HepG2 (cell line): ENCODE measurements around the gene CCDC7. TPM values are rescaled to one million over a fixed set of nuclear protein-coding genes. Genes with fewer than 3 reads are reported as not detected.

ENCODE experiments used
- ATAC-seq: fragments of 200-7000 bp; cut with Tn5 transposase; 3 replicates; pipeline ENCODE4 v1.9.1; 2020; ENCODE audit warnings: mild to moderate bottlenecking, moderate library complexity
- BruUV-seq: library from RNA; stranded (reverse); fragments of 400-500 nt; replicated peaks from 2 replicates; lab custom pipeline; 2021; lab: Mats Ljungman, UMichigan
- CTCF ChIA-PET: fragments of 300-600 bp; formaldehyde crosslinking; extraction: SDS; loops from one replicate; lab custom pipeline; 2021; ENCODE audit warnings: low total read pairs, inconsistent platforms, low intra/inter-chr PET ratio; lab: Yijun Ruan, JAX
- POLR2A ChIA-PET: fragments of 350-600 bp; sonication (Branson Sonifier 250); formaldehyde crosslinking; loops from one replicate; lab custom pipeline; 2020; ENCODE audit warnings: antibody characterized with exemption, inconsistent platforms; lab: Yijun Ruan, JAX
- DNase-seq: peaks from one replicate; pipeline ENCODE4 v3.0.0-alpha.2; 2015; ENCODE audit warnings: low spot score
- FAIRE-seq: peaks from 3 replicates; lab custom pipeline; 2011; peaks lifted over from hg19 to GRCh38; lab: Jason Lieb, UNC
- H2AFZ ChIP-seq: one replicate; pipeline ENCODE4 v1.6.1; 2011; ENCODE audit warnings: low read length, inconsistent platforms
- H3K27ac ChIP-seq: fragments of 300-600 bp; 3 replicates; pipeline ENCODE4 v1.8.0; 2011; ENCODE audit warnings: mixed run types, mild to moderate bottlenecking, mixed read lengths, low read length, inconsistent platforms; ENCODE audit not compliant: insufficient read depth; ENCODE audit errors: extremely low read length
- H3K27me3 ChIP-seq, 2 experiments: fragments of 200-600 bp in 1 of 2; 2 replicates in 1 of 2; 3 replicates in 1 of 2; pipeline versions ENCODE4 v1.6.0 to v1.8.0; 2011; ENCODE audit warnings: low read length in 2 of 2, mild to moderate bottlenecking in 2 of 2, moderate library complexity in 2 of 2, inconsistent platforms in 1 of 2; ENCODE audit not compliant: insufficient read depth in 2 of 2, control insufficient read depth in 1 of 2
- H3K36me3 ChIP-seq, 2 experiments: fragments of 200-600 bp in 1 of 2; replicated peaks in 1 of 2; 2 replicates in 1 of 2; 3 replicates in 1 of 2; pipeline versions ENCODE4 v1.5.1 to v1.8.0; 2011; ENCODE audit warnings: low read length in 2 of 2, inconsistent platforms in 1 of 2; ENCODE audit not compliant: insufficient read depth in 2 of 2, control insufficient read depth in 1 of 2
- H3K4me1 ChIP-seq: 2 replicates; pipeline ENCODE4 v1.5.1; 2012; ENCODE audit warnings: low read length, inconsistent platforms; ENCODE audit not compliant: insufficient read depth
- H3K4me2 ChIP-seq: 2 replicates; pipeline ENCODE4 v1.6.0; 2011; ENCODE audit warnings: low read depth, low read length, inconsistent platforms
- H3K4me3 ChIP-seq, 3 experiments: fragments of 200-600 bp in 1 of 3; sonication (generic), shearing (Covaris generic) in 1 of 3; replicated peaks in 1 of 3; 2 replicates each; pipeline ENCODE4 v1.5.1; 2011 to 2016; ENCODE audit warnings: low read length in 3 of 3, inconsistent platforms in 2 of 3, low read depth in 2 of 3, mild to moderate bottlenecking in 2 of 3, control low read depth in 1 of 3, mixed read lengths in 1 of 3; ENCODE audit not compliant: insufficient read depth in 1 of 3
- H3K79me2 ChIP-seq: one replicate; pipeline ENCODE4 v1.6.1; 2011; ENCODE audit warnings: low read length, inconsistent platforms; ENCODE audit not compliant: insufficient read depth
- H3K9ac ChIP-seq: 2 replicates; pipeline ENCODE4 v1.6.0; 2011; ENCODE audit warnings: mild to moderate bottlenecking, low read depth, low read length, inconsistent platforms; ENCODE audit not compliant: insufficient read depth
- H3K9me3 ChIP-seq: 2 replicates; pipeline ENCODE4 v1.5.1; 2012; ENCODE audit warnings: mild to moderate bottlenecking, low read length
- H4K20me1 ChIP-seq: 2 replicates; pipeline ENCODE4 v1.6.0; 2011; ENCODE audit warnings: inconsistent platforms, mild to moderate bottlenecking, low read length, moderate library complexity; ENCODE audit not compliant: insufficient read depth
- ELF3 ChIP-seq: IDR thresholded peaks from 2 replicates; pipeline ENCODE4 v1.6.1; 2016; ENCODE audit warnings: missing genetic modification reagents, missing compliant biosample characterization
- ETV5 ChIP-seq: IDR thresholded peaks from 2 replicates; pipeline ENCODE4 v1.6.1; 2018; ENCODE audit warnings: missing biosample characterization, missing genetic modification reagents, inconsistent platforms, borderline replicate concordance
- IKZF1 ChIP-seq: fragments of 450-650 bp; IDR thresholded peaks from 2 replicates; pipeline ENCODE4 v1.7.1; 2016
- KDM5B ChIP-seq: sonication (generic); formaldehyde crosslinking; IDR thresholded peaks from 2 replicates; pipeline ENCODE4 v1.4.0; 2020; ENCODE audit warnings: missing genetic modification reagents, mild to moderate bottlenecking, borderline replicate concordance
- KLF6 ChIP-seq: IDR thresholded peaks from 2 replicates; pipeline ENCODE4 v1.8.0; 2016; ENCODE audit warnings: missing biosample characterization, missing genetic modification reagents
- SIX1 ChIP-seq: sonication (generic); formaldehyde crosslinking; IDR thresholded peaks from 2 replicates; pipeline ENCODE4 v1.4.0; 2020; ENCODE audit warnings: missing genetic modification reagents, borderline replicate concordance
- TBX3 ChIP-seq: fragments of 450-650 bp; IDR thresholded peaks from 2 replicates; pipeline ENCODE4 v1.6.1; 2017; ENCODE audit warnings: antibody characterized with exemption, mild to moderate bottlenecking, inconsistent platforms, borderline replicate concordance
- ZEB1 ChIP-seq: IDR thresholded peaks from 2 replicates; pipeline ENCODE4 v1.6.1; 2012; ENCODE audit warnings: mild to moderate bottlenecking, low read depth, inconsistent platforms; ENCODE audit not compliant: insufficient replicate concordance
- ZNF12 ChIP-seq: sonication (generic); formaldehyde crosslinking; IDR thresholded peaks from 2 replicates; pipeline ENCODE4 v1.5.0; 2020; ENCODE audit warnings: missing genetic modification reagents
- ZNF225 ChIP-seq: sonication (generic); formaldehyde crosslinking; IDR thresholded peaks from 2 replicates; pipeline ENCODE4 v1.4.0; 2020; ENCODE audit warnings: mild to moderate bottlenecking, missing genetic modification reagents
- ZNF430 ChIP-seq: sonication (generic); formaldehyde crosslinking; IDR thresholded peaks from 2 replicates; pipeline ENCODE4 v1.9.0; 2021; ENCODE audit warnings: mild to moderate bottlenecking, missing genetic modification reagents
- ZNF451 ChIP-seq: sonication (generic); formaldehyde crosslinking; IDR thresholded peaks from 2 replicates; pipeline ENCODE4 v1.5.0; 2020; ENCODE audit warnings: mild to moderate bottlenecking, missing genetic modification reagents
- ZNF737 ChIP-seq: sonication (generic); formaldehyde crosslinking; IDR thresholded peaks from 2 replicates; pipeline ENCODE4 v1.5.0; 2020; ENCODE audit warnings: missing genetic modification reagents, mild to moderate bottlenecking, borderline replicate concordance
- ZNF777 ChIP-seq: sonication (generic); formaldehyde crosslinking; IDR thresholded peaks from 2 replicates; pipeline ENCODE4 v1.4.0; 2020; ENCODE audit warnings: missing genetic modification reagents
- ZNF790 ChIP-seq: sonication (generic); formaldehyde crosslinking; IDR thresholded peaks from 2 replicates; pipeline ENCODE4 v1.8.0; 2022; ENCODE audit warnings: missing genetic modification reagents, mild to moderate bottlenecking, borderline replicate concordance
- ZSCAN25 ChIP-seq: sonication (generic); formaldehyde crosslinking; IDR thresholded peaks from 2 replicates; pipeline ENCODE4 v1.8.0; 2022; ENCODE audit warnings: mild to moderate bottlenecking, missing genetic modification reagents
- WGBS: methylation state at CpG from one replicate; pipeline ENCODE4 v1.1.6; 2017; ENCODE audit warnings: low lambda C conversion rate; 5-methylcytosine and 5-hydroxymethylcytosine counted together
- in situ Hi-C: cut with HindIII; loops from 2 replicates; pipeline ENCODE4 v1.10.0; 2017; ENCODE audit warnings: low pct_unique_long_range_greater_than_20kb; ENCODE audit not compliant: extremely low pct_ligation_motif_present
- intact Hi-C: fragments of 100-400 bp; cut with micrococcal nuclease; formaldehyde crosslinking; loops from one replicate; pipeline ENCODE4 v1.10.0; 2022; ENCODE audit not compliant: unreplicated experiment
- polyA plus RNA-seq, 8 experiments: library from polyadenylated mRNA; depleted of rRNA in 3 of 8; stranded (reverse) in 7 of 8; unstranded in 1 of 8; fragments of >200 nt; fragmentation: Illumina TruSeq in 4 of 8; extraction: Trizol in 4 of 8; gene quantifications; 2 replicates each; pipeline versions ENCODE4 v1.2.1 to v1.2.3, GENCODE V29; 2011 to 2016; ENCODE audit warnings: low read depth in 4 of 8, missing spikeins in 1 of 8, mixed read lengths in 1 of 8; ENCODE audit not compliant: insufficient read depth in 1 of 8
- total RNA-seq, 5 experiments: library from RNA; depleted of rRNA; stranded (reverse); fragments of >200 nt; fragmentation: Illumina TruSeq; extraction: Trizol; gene quantifications; 2 replicates each; pipeline ENCODE4 v1.2.3, GENCODE V29; 2016; ENCODE audit warnings: low read depth in 1 of 5
- TF ChIP-seq, protein P1 (sequence below): sonication (generic); formaldehyde crosslinking; conservative IDR thresholded peaks from 2 replicates; pipeline ENCODE4 v1.8.1; 2023; ENCODE audit warnings: missing genetic modification reagents
- TF ChIP-seq, protein P2 (sequence below): sonication (generic); formaldehyde crosslinking; IDR thresholded peaks from 2 replicates; pipeline ENCODE4 v1.4.0; 2020; ENCODE audit warnings: missing genetic modification reagents
- TF ChIP-seq, protein P3 (sequence below): sonication (generic); formaldehyde crosslinking; IDR thresholded peaks from 2 replicates; pipeline ENCODE4 v1.4.0; 2020; ENCODE audit warnings: missing genetic modification reagents; ENCODE audit errors: not compliant biosample characterization
- TF ChIP-seq, protein P4 (sequence below): sonication (generic); formaldehyde crosslinking; IDR thresholded peaks from 2 replicates; pipeline ENCODE4 v1.4.0; 2020; ENCODE audit warnings: missing genetic modification reagents

The CCDC7 gene
- total and polyA plus RNA-seq, 2 of the 13 experiments (the other 11 are each of a cell fraction or from before 2014, with no cell fraction given): 0.40 to 1.8 TPM

DNA sequence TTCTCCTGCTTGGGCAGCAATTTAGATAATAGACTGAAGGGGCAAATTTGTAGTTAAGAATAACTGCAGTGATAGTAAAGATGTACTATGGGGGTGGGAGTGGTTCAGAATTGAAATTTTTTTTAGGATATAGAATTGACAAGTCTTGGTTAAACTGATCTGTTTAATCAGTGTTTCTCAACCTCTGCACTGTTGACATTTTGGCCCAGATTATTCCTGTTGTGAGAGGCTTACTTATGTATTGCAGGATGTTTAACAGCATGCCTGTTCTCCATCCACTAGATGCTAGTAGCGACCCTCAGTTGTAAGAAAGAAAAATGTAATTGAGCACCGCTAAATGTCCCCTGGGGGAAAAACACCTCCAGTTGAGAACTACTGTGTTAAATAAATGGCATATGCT is 176.5 kb downstream of the CCDC7 start:
- 38% methylated on average over 2 of the region's 2 CpGs for WGBS
- DNase-seq: no peak
- Histone ChIP-seq H3K4me1 (no peaks in the 10 kb centered on the region), H3K36me3 (no peaks in the 10 kb centered on the region), H3K27ac (no peak overlapping the region), H3K79me2 (no peaks in the 10 kb centered on the region), H3K4me2 (no peak overlapping the region), H3K9me3 (peaks cover 4% of the 10 kb centered on the region; the same call in 1 of the 2 replicates), H3K27me3 (no peaks in the 10 kb centered on the region), H3K9ac (no peak overlapping the region), H4K20me1 (no peaks in the 10 kb centered on the region), H2AFZ (no peak overlapping the region), H3K4me3 (no peak overlapping the region)
- ATAC-seq: no peak
- in situ Hi-C loops (no loop called here), intact Hi-C loops (no loop called here)
- TF ChIP-seq, protein P1, sequence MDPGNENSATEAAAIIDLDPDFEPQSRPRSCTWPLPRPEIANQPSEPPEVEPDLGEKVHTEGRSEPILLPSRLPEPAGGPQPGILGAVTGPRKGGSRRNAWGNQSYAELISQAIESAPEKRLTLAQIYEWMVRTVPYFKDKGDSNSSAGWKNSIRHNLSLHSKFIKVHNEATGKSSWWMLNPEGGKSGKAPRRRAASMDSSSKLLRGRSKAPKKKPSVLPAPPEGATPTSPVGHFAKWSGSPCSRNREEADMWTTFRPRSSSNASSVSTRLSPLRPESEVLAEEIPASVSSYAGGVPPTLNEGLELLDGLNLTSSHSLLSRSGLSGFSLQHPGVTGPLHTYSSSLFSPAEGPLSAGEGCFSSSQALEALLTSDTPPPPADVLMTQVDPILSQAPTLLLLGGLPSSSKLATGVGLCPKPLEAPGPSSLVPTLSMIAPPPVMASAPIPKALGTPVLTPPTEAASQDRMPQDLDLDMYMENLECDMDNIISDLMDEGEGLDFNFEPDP: no peak
- TF ChIP-seq ZSCAN25 (CRISPR knock-in tag) (no peak), ZNF451 (CRISPR knock-in tag) (no peak), KDM5B (no peak), SIX1 (CRISPR knock-in tag) (no peak), ZNF225 (CRISPR knock-in tag) (no peak), ZNF790 (CRISPR knock-in tag) (no peak), TBX3 (no peak), ETV5 (no peak), ELF3 (CRISPR knock-in tag) (no peak), KLF6 (CRISPR knock-in tag) (no peak), ZNF777 (no peak), IKZF1 (no peak), ZNF430 (no peak), ZNF12 (CRISPR knock-in tag) (no peak), ZNF737 (CRISPR knock-in tag) (no peak), ZEB1 (no peak)
- TF ChIP-seq, protein P2, sequence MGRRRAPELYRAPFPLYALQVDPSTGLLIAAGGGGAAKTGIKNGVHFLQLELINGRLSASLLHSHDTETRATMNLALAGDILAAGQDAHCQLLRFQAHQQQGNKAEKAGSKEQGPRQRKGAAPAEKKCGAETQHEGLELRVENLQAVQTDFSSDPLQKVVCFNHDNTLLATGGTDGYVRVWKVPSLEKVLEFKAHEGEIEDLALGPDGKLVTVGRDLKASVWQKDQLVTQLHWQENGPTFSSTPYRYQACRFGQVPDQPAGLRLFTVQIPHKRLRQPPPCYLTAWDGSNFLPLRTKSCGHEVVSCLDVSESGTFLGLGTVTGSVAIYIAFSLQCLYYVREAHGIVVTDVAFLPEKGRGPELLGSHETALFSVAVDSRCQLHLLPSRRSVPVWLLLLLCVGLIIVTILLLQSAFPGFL (CRISPR knock-in tag): no peak
- TF ChIP-seq, protein P3, sequence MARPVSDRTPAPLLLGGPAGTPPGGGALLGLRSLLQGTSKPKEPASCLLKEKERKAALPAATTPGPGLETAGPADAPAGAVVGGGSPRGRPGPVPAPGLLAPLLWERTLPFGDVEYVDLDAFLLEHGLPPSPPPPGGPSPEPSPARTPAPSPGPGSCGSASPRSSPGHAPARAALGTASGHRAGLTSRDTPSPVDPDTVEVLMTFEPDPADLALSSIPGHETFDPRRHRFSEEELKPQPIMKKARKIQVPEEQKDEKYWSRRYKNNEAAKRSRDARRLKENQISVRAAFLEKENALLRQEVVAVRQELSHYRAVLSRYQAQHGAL (CRISPR knock-in tag): no peak
- TF ChIP-seq, protein P4, sequence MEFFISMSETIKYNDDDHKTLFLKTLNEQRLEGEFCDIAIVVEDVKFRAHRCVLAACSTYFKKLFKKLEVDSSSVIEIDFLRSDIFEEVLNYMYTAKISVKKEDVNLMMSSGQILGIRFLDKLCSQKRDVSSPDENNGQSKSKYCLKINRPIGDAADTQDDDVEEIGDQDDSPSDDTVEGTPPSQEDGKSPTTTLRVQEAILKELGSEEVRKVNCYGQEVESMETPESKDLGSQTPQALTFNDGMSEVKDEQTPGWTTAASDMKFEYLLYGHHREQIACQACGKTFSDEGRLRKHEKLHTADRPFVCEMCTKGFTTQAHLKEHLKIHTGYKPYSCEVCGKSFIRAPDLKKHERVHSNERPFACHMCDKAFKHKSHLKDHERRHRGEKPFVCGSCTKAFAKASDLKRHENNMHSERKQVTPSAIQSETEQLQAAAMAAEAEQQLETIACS: no peak
- CTCF ChIA-PET: no interaction called here
- FAIRE-seq: no peak
- POLR2A ChIA-PET: no interaction called here
- no TSS peak for BruUV-seq
